ENCODE data around the gene CPNE6. TPM values are rescaled to one million over a fixed set of nuclear protein-coding genes. Genes with fewer than 3 reads are reported as not detected.

The CPNE6 gene
- total RNA-seq, 1 donor from 2014 or later: not detected

GRCh38 chr14:24114532-24115421 is 43.4 kb downstream of the CPNE6 start, which contains the start of the genes DCAF11 and NRL:
TSS of gene DCAF11 (plus strand) at chr14:24114777. CDS start at chr14:24115595, 818 bp downstream.
TSS of gene NRL (minus strand) at chr14:24114949. CDS start at chr14:24082848, 32,101 bp downstream.
- peak; percentile 100 for DNase-seq (ENCODE audit: extremely low spot score, unreplicated experiment)
- Mint-ChIP-seq H3K4me3 (ENCODE audit: unreplicated experiment) (peak within 1 kb of the TSS; percentile 95), H3K4me1 (ENCODE audit: unreplicated experiment) (peaks cover 14% of the 10 kb centered on the region), H3K36me3 (ENCODE audit: unreplicated experiment) (peaks cover 17% of the 10 kb centered on the region), H3K27ac (ENCODE audit: unreplicated experiment) (peak within 1 kb of the TSS; percentile 99), H3K9me3 (ENCODE audit: unreplicated experiment) (no peaks in the 10 kb centered on the region), H3K27me3 (ENCODE audit: unreplicated experiment) (no peaks in the 10 kb centered on the region)
- TF ChIP-seq CTCF (IDR thresholded peaks at IDR 0.05): no peak

- H3K9me3 Mint-ChIP-seq (ENCODE audit: unreplicated experiment): no peaks in the 10 kb centered on the region
- H3K36me3 Mint-ChIP-seq (ENCODE audit: unreplicated experiment): peaks cover 20% of the 10 kb centered on the region
- no peak for DNase-seq (ENCODE audit: extremely low spot score, unreplicated experiment)
- H3K4me1 Mint-ChIP-seq (ENCODE audit: unreplicated experiment): peaks cover 14% of the 10 kb centered on the region
- no peaks in the 10 kb centered on the region for H3K27me3 Mint-ChIP-seq (ENCODE audit: unreplicated experiment)
- peak overlapping the region; percentile 99 for H3K27ac Mint-ChIP-seq (ENCODE audit: unreplicated experiment)
- peak overlapping the region; percentile 95 for H3K4me3 Mint-ChIP-seq (ENCODE audit: unreplicated experiment)
- no peak for TF ChIP-seq CTCF (IDR thresholded peaks at IDR 0.05)
Measured at GRCh38 chr14:24115422-24116127, 44.2 kb downstream of the CPNE6 start.

GRCh38 chr14:24116128-24116814 is 44.9 kb downstream of the CPNE6 start:
- no peaks in the 10 kb centered on the region for H3K9me3 Mint-ChIP-seq (ENCODE audit: unreplicated experiment)
- H3K4me3 Mint-ChIP-seq (ENCODE audit: unreplicated experiment): peak overlapping the region; percentile 95
- H3K27me3 Mint-ChIP-seq (ENCODE audit: unreplicated experiment): no peaks in the 10 kb centered on the region
- peaks cover 24% of the 10 kb centered on the region for H3K36me3 Mint-ChIP-seq (ENCODE audit: unreplicated experiment)
- H3K4me1 Mint-ChIP-seq (ENCODE audit: unreplicated experiment): peaks cover 14% of the 10 kb centered on the region
- H3K27ac Mint-ChIP-seq (ENCODE audit: unreplicated experiment): no peak overlapping the region
- no peak for DNase-seq (ENCODE audit: extremely low spot score, unreplicated experiment)
- TF ChIP-seq CTCF (IDR thresholded peaks at IDR 0.05): no peak

GRCh38 chr14:24117179-24117578 is 45.8 kb downstream of the CPNE6 start:
- Mint-ChIP-seq H3K27ac (ENCODE audit: unreplicated experiment) (no peak overlapping the region), H3K4me3 (ENCODE audit: unreplicated experiment) (no peak overlapping the region), H3K4me1 (ENCODE audit: unreplicated experiment) (peaks cover 14% of the 10 kb centered on the region), H3K36me3 (ENCODE audit: unreplicated experiment) (peaks cover 29% of the 10 kb centered on the region), H3K27me3 (ENCODE audit: unreplicated experiment) (no peaks in the 10 kb centered on the region), H3K9me3 (ENCODE audit: unreplicated experiment) (no peaks in the 10 kb centered on the region)
- no peak for TF ChIP-seq CTCF (IDR thresholded peaks at IDR 0.05)
- DNase-seq (ENCODE audit: extremely low spot score, unreplicated experiment): no peak

Measured in osteocyte (in vitro differentiated cells).